Erythroblast (primary cell): ENCODE results near the gene PRCC.

ENCODE experiments used
- GATA1 ChIP-seq: IDR thresholded peaks from 2 replicates; pipeline ENCODE4 v1.6.1; 2011; ENCODE audit warnings: low read depth, mild to moderate bottlenecking, control low read depth, low read length, moderate library complexity
- POLR2A ChIP-seq: IDR thresholded peaks from 2 replicates; pipeline ENCODE4 v1.6.1; 2011; ENCODE audit warnings: mild to moderate bottlenecking, low read length

- peak; percentile 30 for TF ChIP-seq POLR2A
- no peak for TF ChIP-seq GATA1
These were observed 38.6 kb downstream of the PRCC start for GRCh38 chr1:156805766-156806511.
